GM23248 (cell line): ENCODE data around the gene FHOD3. TPM values are rescaled to one million over a fixed set of nuclear protein-coding genes. Genes with fewer than 3 reads are reported as not detected.

Source experiments
- DNase-seq: peaks from one replicate; pipeline ENCODE4 v3.0.0-alpha.2; 2015
- H2AFZ ChIP-seq: fragments of 200-600 bp; sonication (generic); 2 replicates; pipeline ENCODE4 v1.6.1; 2016; ENCODE audit warnings: antibody characterized with exemption
- H3F3A ChIP-seq: fragments of 200-600 bp; sonication (generic); 2 replicates; pipeline ENCODE4 v1.6.1; 2016; ENCODE audit warnings: mild to moderate bottlenecking, antibody characterized with exemption, mixed run types; ENCODE audit not compliant: insufficient read depth
- H3K27ac ChIP-seq: fragments of 200-600 bp; sonication (generic); 2 replicates; pipeline ENCODE4 v1.5.1; 2016; ENCODE audit warnings: mild to moderate bottlenecking
- H3K27me3 ChIP-seq: fragments of 200-600 bp; sonication (generic); replicated peaks from 2 replicates; pipeline ENCODE4 v1.6.1; 2016; ENCODE audit warnings: mild to moderate bottlenecking; ENCODE audit not compliant: insufficient read depth
- H3K36me3 ChIP-seq: fragments of 200-600 bp; sonication (generic); 2 replicates; pipeline ENCODE4 v1.6.1; 2016; ENCODE audit warnings: low read depth, mild to moderate bottlenecking
- H3K4me1 ChIP-seq: fragments of 200-600 bp; sonication (generic); 2 replicates; pipeline ENCODE4 v1.6.1; 2016; ENCODE audit warnings: mild to moderate bottlenecking; ENCODE audit not compliant: insufficient read depth
- H3K4me2 ChIP-seq: fragments of 200-600 bp; sonication (generic); one replicate; pipeline ENCODE4 v1.6.1; 2016; ENCODE audit warnings: mild to moderate bottlenecking; ENCODE audit not compliant: unreplicated experiment
- H3K4me3 ChIP-seq: fragments of 200-600 bp; sonication (generic); 2 replicates; pipeline ENCODE4 v1.5.1; 2016; ENCODE audit warnings: mild to moderate bottlenecking
- H3K79me2 ChIP-seq: fragments of 200-600 bp; sonication (generic); 2 replicates; pipeline ENCODE4 v1.6.1; 2016; ENCODE audit warnings: mild to moderate bottlenecking; ENCODE audit not compliant: insufficient read depth
- H3K9ac ChIP-seq: fragments of 200-600 bp; sonication (generic); 2 replicates; pipeline ENCODE4 v1.6.1; 2016; ENCODE audit warnings: mild to moderate bottlenecking
- H3K9me2 ChIP-seq: fragments of 200-600 bp; sonication (generic); 2 replicates; pipeline ENCODE4 v1.6.1; 2016; ENCODE audit warnings: mixed run types, mild to moderate bottlenecking, moderate library complexity; ENCODE audit not compliant: insufficient read depth
- H3K9me3 ChIP-seq: fragments of 200-600 bp; sonication (generic); one replicate; pipeline ENCODE4 v1.6.1; 2017; ENCODE audit warnings: low read depth
- H4K20me1 ChIP-seq: fragments of 200-600 bp; sonication (generic); 2 replicates; pipeline ENCODE4 v1.6.0; 2016; ENCODE audit not compliant: insufficient read depth
- EZH2 ChIP-seq: fragments of 200-600 bp; sonication (generic); IDR thresholded peaks from 2 replicates; pipeline ENCODE4 v1.6.1; 2018; ENCODE audit warnings: antibody characterized with exemption, mild to moderate bottlenecking; ENCODE audit not compliant: insufficient read depth, poor library complexity, severe bottlenecking
- EZH2phosphoT487 ChIP-seq: fragments of 200-600 bp; sonication (generic); IDR thresholded peaks from 2 replicates; pipeline ENCODE4 v1.6.1; 2018; ENCODE audit warnings: antibody characterized with exemption, moderate library complexity, mild to moderate bottlenecking, low read depth; ENCODE audit not compliant: insufficient read depth
- WGBS, 2 experiments: methylation state at CpG; one replicate each; pipeline ENCODE4 v1.1.6; 2015 to 2017; ENCODE audit warnings: low lambda C conversion rate in 2 of 2, low coverage in 1 of 2; ENCODE audit errors: missing lambda C conversion rate in 2 of 2; 5-methylcytosine and 5-hydroxymethylcytosine counted together
- in situ Hi-C: fragments of 300-500 bp; cut with MboI; formaldehyde crosslinking; loops from 2 replicates; pipeline ENCODE4 v1.15.0; 2020
- polyA plus RNA-seq: library from polyadenylated mRNA; unstranded; fragments of >200 nt; fragmentation: Nextera tagmentation; extraction: Ambion mirVana; gene quantifications from 2 replicates; pipeline ENCODE4 v1.2.1, GENCODE V29; 2016
- total RNA-seq: library from RNA; depleted of rRNA; stranded (reverse); fragments of >200 nt; shearing (Covaris generic); gene quantifications from 2 replicates; pipeline ENCODE4 v1.2.3, GENCODE V29; 2014

The FHOD3 gene
- total and polyA plus RNA-seq, 2 experiments from 2014 or later, result 1.6 to 10.1 TPM

- H3K9me3 ChIP-seq, result no peaks in the 10 kb centered on the region
- no peaks in the 10 kb centered on the region for H3K79me2 ChIP-seq
- no peak overlapping the region for H3K4me3 ChIP-seq
- H3F3A ChIP-seq, result peaks cover 6% of the 10 kb centered on the region; the same call in 1 of the 2 replicates
- no peaks in the 10 kb centered on the region for H3K36me3 ChIP-seq
- no peak overlapping the region for H3K4me2 ChIP-seq
- no peaks in the 10 kb centered on the region for H3K9me2 ChIP-seq
- H2AFZ ChIP-seq, result no peak overlapping the region
- no peaks in the 10 kb centered on the region for H4K20me1 ChIP-seq
- H3K27ac ChIP-seq, result no peak overlapping the region
- no peaks in the 10 kb centered on the region for H3K27me3 ChIP-seq
- H3K4me1 ChIP-seq, result peaks cover 27% of the 10 kb centered on the region
- 68 to 71% methylated on average over 3 of the region's 3 CpGs for WGBS, 2 experiments
- TF ChIP-seq EZH2phosphoT487 (no peak), EZH2 (no peak)
- in situ Hi-C loops, result no loop called here
- H3K9ac ChIP-seq, result no peak overlapping the region
- DNase-seq, result no peak
These were observed 455.7 kb downstream of the FHOD3 start for GRCh38 chr18:36752929-36753865.

DNA sequence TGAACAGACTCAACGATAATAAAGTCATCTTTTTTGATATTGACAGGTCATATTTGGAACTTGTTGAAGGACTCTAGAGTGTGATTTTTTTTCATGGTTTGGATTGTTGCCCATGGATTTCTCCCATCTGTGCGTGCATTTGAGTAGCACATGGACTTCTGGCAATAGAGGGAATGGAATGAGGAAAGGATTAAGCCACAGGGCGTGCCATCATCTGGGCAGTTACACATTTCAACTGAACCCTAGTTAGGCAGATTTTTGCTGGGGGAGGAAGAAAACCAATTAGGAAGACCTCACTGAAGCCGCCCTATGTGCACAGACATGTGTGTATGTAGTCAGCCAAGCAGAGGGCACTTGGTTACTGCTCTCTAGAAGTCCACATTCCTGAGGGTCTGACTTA lies 458.7 kb downstream of the FHOD3 start:
- H4K20me1 ChIP-seq, result no peaks in the 10 kb centered on the region
- H3K27ac ChIP-seq, result peak overlapping the region; percentile 50
- peaks cover 6% of the 10 kb centered on the region; the same call in 1 of the 2 replicates for H3F3A ChIP-seq
- H3K4me1 ChIP-seq, result peaks cover 29% of the 10 kb centered on the region
- H3K9me2 ChIP-seq, result no peaks in the 10 kb centered on the region
- H2AFZ ChIP-seq, result peak overlapping the region; percentile 10; the same call in 1 of the 2 replicates
- H3K4me2 ChIP-seq, result peak overlapping the region; percentile 34
- no peaks in the 10 kb centered on the region for H3K79me2 ChIP-seq
- 10 to 14% methylated on average over 4 of the region's 4 CpGs for WGBS, 2 experiments
- in situ Hi-C loops, result no loop called here
- no peaks in the 10 kb centered on the region for H3K9me3 ChIP-seq
- H3K27me3 ChIP-seq, result no peaks in the 10 kb centered on the region
- TF ChIP-seq EZH2phosphoT487, result no peak
- no peak for TF ChIP-seq EZH2
- H3K4me3 ChIP-seq, result no peak overlapping the region; the same call in 1 of the 2 replicates
- no peaks in the 10 kb centered on the region for H3K36me3 ChIP-seq
- DNase-seq, result peak; percentile 67
- H3K9ac ChIP-seq, result peak overlapping the region; percentile 16; the same call in 1 of the 2 replicates

GRCh38 chr18:36757081-36757480 lies 459.6 kb downstream of the FHOD3 start:
- in situ Hi-C loops, result no loop called here
- Histone ChIP-seq H2AFZ (peak overlapping the region; percentile 10; the same call in 1 of the 2 replicates), H3K9me2 (no peaks in the 10 kb centered on the region), H3K9ac (peak overlapping the region; percentile 16), H3K4me1 (peaks cover 29% of the 10 kb centered on the region), H3K4me2 (peak overlapping the region; percentile 34), H3K27me3 (no peaks in the 10 kb centered on the region), H3K27ac (peak overlapping the region; percentile 50), H3K79me2 (no peaks in the 10 kb centered on the region), H3K9me3 (no peaks in the 10 kb centered on the region), H3F3A (peaks cover 6% of the 10 kb centered on the region; the same call in 1 of the 2 replicates), H3K4me3 (no peak overlapping the region), H3K36me3 (no peaks in the 10 kb centered on the region), H4K20me1 (no peaks in the 10 kb centered on the region)
- WGBS, 2 experiments, result 3 to 11% methylated on average over 1 of the region's 1 CpG
- peak; percentile 87 for DNase-seq
- TF ChIP-seq EZH2phosphoT487 (no peak), EZH2 (no peak)

GRCh38 chr18:36757991-36758390 lies 460.5 kb downstream of the FHOD3 start:
- Histone ChIP-seq H3K4me3 (no peak overlapping the region), H3K36me3 (no peaks in the 10 kb centered on the region), H3F3A (peaks cover 6% of the 10 kb centered on the region; the same call in 1 of the 2 replicates), H3K9me3 (no peaks in the 10 kb centered on the region), H3K79me2 (no peaks in the 10 kb centered on the region), H3K9ac (no peak overlapping the region), H3K27me3 (no peaks in the 10 kb centered on the region), H3K9me2 (no peaks in the 10 kb centered on the region), H3K4me2 (no peak overlapping the region), H3K27ac (no peak overlapping the region), H4K20me1 (no peaks in the 10 kb centered on the region), H3K4me1 (peaks cover 29% of the 10 kb centered on the region), H2AFZ (no peak overlapping the region)
- in situ Hi-C loops, result no loop called here
- 60 to 64% methylated on average over 3 of the region's 3 CpGs for WGBS, 2 experiments
- TF ChIP-seq EZH2phosphoT487 (no peak), EZH2 (no peak)
- peak; percentile 37 for DNase-seq
